HuH-7 (cell line): ENCODE results near the gene SRM.
"Not testable (repeated sequence)": the region's sequence is repeated elsewhere in the genome, so short reads cannot be mapped to it uniquely, and the experiment has no call there.

Source experiments
- DNase-seq: peaks from one replicate; pipeline ENCODE4 v3.0.0; 2011; ENCODE audit warnings: low spot score

Gene SRM

DNA sequence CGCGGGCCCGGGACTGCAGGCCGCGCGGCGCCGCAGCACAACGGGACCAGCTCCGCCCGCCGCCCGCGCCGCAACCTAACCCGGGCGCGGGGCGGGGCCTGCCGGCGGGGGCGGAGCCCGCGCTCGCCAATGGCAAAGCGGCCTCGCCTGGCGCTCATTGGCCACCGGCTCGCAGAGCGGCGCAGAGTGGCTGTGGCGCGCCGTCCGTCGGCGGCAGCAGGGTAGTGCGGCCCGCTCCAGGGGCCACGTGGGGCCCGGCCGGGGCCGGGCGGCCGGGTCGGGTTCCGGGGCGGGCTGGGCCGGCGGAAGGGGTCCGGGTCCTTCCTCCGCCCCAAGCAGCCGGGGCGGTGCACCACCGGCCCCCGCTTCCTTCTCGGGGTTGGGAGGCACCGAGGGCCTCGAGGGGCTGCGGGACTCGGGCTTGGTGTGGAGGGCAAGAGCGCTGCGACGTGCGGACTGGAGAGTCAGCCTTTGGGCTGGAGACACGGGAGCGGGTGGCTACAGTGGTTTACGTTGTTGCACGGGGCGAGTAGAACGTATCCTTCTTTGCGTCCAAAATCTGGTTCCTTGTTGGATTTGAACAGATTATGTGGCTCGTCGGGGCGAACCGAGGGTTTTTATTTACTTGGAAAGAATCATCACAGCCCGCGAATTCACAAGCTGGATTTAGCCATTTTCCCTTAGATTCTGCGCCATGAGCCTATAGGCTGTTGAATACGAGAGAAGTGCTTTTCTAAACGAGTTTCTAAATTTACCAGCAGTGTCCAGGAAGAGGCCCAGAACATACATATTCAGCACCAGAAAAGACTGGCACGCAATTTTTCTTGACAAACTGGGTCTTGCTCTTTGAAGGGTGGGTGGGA is at the start of gene SRM:
Gene SRM, minus strand, starts transcription at position 51 of the 863 bp plus-strand sequence. CDS start 75 bp downstream, outside the sequence.
- peak; percentile 98 for DNase-seq

DNA sequence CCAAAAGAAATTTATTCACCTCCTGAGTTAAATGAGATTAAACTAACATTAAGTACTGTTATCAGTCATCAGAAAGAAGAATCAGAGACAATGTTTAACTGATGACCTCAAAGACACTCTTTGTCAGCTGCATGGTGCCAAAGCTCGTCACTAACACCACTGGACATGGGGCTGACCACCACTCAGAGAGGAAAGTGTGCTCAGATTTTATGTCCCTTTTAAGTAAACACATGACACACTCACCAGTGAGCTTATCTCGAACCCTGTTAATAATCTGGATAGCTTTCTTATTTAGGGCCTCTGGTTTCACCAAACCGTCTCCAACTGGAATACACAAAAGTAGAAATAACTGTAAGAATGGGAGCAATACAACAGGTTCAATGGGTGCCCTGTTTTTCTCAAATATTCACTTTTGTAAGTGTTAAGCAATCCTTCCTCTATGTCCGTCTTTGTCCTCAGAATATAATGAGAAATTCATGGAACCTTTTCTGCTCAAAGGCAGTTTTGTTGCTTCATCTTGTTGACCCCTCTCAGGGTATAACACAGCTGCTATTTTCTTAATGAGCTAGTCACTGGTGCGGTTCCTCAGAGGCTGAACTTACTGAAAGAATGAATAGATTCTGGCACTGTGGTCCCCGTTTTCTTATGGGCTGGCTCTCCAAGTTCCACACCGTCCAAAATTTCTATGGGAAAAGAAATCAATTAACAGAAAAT is 49.4 kb upstream of the SRM start:
- no peak for DNase-seq

DNA sequence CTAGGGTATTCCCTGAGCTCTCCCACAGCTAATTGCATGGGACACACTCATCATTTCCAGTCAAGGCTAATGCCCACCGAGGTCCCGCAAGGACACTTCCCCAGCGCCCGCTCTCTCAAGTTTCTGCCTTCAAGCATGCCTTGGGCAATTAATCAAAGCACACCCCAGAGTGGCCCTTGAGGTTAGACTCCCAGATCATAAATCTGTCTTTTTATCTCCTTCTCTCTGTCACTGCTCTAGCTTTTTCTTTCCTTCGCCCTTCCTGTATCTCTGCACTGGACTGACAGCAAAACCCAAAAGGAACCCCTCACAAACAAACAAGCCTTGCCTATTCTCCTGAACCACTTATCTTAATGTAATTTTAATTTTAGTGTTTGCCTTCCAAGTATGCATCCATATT is 47.8 kb upstream of the SRM start:
- DNase-seq: no peak

DNA sequence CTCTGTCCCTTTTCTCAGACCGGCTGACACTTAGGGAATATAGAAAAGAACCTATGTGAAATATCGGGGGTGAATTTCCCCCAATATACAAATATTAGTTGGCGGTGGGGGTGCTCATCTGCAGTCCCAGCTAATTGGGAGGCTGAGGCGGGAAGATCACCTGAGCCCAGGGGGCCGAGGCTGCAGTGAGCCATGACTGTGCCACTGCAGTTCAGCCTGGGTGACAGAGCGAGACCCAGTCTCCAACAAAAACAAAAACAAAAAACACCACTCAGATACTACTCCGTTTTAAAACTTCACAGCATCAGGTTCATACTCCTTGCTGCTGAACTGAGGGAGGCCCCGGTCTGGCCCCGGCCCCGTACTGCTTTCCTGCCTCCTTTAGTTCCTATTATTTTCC is 45.8 kb upstream of the SRM start:
- DNase-seq: no peak

DNA sequence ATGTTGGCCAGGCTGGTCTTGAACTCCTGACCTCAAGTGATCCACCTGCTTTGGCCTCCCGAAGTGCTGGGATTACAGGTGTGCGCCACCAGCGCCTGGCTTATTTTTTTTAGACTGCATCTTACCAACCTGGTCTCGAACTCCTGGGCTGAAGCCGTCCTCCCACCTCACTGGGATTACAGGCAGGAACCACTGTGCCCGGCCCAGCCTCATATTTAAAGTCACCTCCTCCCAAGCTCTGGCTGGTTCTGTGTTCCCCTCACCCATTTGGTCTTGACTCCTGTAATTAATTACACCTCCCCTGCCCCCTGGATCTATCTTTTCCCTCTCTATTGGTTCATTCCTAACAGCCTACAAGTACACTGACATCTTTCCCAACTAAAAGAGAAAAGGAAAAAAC is 41.5 kb upstream of the SRM start:
- no peak for DNase-seq

DNA sequence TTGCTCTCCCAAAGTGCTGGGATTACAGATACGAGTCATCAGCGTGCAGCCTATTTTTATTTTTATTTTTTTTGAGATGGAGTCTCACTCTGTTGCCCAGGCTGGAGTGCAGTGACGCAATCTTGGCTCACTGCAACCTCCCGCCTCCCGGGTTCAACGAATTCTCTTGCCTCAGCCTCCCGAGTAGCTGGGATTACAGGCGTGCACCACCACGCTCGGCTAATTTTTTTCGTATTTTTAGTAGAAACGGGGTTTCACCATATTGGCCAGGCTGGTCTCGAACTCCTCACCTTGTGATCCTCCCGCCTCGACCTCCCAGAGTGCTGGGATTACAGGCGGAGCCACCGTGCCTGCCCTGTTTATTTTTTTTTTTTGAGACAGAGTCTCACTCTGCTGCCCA is 41.0 kb upstream of the SRM start:
- DNase-seq: not testable (repeated sequence)

DNA sequence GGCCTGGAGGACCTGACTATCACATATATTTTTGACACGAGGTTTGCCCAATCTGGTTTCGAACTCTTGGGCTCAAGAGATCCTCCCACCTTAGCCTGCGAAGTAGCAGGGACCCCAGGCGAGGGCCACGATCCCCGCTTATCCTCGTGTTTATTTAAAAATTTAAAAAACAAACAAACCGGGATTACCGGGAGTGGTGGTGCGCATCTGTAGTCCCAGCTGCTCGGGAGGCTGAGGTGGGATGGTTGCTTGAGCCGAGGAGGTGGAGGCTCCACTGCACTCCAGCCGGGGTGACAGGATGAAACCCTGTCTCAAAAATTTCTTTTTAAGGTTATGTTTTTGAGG is 40.3 kb upstream of the SRM start:
- no peak for DNase-seq

DNA sequence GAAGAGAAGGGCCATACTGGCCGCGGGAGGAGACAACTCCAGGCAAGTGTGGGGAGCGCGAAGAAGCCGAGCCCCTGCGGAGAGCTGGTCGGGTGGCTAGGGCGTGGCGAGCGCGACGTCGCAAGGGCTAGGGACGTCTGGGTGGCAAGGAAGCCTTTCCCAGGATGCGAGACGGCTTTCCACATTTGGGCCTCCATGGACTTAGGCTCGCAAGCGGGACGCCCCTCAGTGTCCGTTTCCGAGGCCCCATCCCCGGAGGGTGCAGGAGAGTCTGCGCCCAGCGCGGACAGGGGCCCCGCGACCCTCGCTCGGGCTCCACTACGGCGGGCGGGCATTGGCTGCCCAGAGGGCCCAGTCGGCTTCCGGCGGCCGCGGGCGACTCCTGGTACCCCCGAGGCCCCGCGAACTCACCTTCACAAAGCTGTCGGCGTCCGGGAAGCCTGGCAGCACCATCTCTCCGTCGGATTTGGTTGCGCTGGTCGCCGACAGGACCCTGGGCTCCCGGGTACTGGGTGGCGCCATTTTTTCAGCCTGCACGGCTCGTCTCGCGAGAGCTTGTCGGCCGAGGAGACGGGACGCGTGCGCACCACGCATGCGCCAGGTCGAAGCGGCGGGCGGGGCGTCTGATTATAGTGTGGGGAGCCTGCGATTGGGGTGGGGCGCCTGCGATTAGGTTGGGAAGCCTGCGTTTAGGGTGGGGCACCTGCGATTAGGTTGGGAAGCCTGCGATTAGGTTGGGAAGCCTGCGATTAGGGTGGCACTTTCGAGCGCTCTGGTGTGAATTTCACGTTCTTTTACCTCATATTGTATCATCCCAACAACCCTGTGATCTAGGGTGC is 39.7 kb upstream of the SRM start, which contains the start of gene EXOSC10:
Gene EXOSC10, minus strand, starts transcription at position 560 of the 839 bp plus-strand sequence. Its CDS starts 38 bp downstream, at position 522.
- DNase-seq: peak; percentile 90

DNA sequence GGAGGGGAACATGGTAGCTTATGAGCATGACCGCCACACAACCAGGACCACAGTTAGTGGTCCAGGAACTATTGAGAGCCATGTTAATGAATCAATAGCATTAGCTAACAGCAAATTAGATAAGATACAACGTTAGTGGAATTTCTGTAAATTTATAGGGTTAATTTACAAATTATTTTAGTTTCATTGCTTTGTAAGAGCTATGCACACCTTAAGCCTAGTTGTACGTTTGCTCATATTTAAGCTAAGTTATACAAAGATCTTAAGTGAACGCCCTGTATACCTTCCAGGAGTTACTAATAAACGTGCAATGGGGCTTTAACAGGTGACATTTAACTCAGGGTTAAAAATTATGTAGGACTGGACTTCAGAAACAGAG is 39.1 kb upstream of the SRM start:
- no peak for DNase-seq

DNA sequence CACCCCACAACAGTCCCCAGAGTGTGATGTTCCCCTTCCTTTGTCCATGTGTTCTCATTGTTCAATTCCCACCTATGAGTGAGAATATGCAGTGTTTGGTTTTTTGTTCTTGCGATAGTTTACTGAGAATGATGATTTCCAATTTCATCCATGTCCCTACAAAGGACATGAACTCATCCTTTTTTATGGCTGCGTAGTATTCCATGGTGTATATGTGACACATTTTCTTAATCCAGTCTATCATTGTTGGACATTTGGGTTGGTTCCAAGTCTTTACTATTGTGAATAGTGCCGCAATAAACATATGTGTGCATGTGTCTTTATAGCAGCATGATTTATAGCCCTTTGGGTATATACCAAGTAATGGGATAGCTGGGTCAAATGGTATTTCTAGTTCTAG is 24.0 kb upstream of the SRM start:
- not testable (repeated sequence) for DNase-seq

DNA sequence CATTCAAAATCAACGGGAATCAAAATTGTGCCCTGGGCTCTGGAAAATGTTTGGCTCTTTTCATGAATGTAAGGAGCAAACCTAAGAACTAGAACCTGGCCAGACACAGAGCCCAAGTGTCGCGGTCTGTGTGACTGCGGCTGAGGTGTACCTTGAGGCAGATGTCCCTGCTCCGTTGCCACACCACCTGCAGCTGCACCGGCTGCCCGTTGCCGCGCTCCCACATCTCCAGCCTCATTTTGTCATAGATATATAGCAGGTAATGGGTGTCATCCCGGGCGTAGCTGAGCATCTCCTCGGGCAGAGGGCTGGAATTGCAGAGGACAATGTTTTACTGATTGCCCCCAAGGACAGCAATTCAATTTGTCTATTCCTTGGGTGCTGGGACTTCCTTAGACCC is 21.1 kb upstream of the SRM start:
- DNase-seq: no peak

DNA sequence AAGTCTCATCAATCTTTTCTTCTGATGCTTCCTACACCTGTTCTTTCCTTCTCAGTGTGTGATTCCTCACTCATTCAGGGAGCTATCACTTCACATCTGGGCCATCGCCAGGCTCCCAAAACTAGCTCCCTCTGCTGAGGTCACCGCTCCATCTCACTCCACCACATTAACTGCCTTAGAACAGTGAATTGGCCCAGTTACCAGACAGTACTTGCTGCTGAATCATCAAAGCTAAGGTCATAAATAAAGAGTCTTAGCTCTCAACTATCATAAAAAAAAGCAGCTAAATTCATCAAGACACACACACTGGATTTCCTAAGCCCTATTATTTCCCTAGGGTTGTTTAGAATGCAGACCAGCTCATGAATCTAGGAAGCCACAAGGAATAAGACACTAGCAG is 18.8 kb upstream of the SRM start:
- DNase-seq: no peak

DNA sequence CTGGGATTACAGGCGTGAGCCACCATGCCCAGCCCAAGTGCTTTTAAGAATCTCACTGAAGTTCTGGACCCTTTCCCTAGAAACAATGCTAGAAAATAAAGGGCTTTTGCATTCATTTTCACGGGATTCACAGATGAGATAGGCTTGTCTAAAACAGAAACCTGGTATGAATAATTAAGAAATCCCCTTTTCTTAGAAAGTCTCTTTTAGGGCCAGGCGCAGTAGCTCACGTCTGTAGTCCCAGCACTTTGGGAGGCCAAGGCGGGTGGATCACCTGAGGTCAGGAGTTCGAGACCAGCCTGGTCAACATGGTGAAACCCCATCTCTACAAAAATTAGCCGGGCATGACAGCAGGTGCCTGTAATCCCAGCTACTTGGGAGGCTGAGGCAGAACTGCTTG is 13.6 kb upstream of the SRM start:
- DNase-seq: not testable (repeated sequence)

DNA sequence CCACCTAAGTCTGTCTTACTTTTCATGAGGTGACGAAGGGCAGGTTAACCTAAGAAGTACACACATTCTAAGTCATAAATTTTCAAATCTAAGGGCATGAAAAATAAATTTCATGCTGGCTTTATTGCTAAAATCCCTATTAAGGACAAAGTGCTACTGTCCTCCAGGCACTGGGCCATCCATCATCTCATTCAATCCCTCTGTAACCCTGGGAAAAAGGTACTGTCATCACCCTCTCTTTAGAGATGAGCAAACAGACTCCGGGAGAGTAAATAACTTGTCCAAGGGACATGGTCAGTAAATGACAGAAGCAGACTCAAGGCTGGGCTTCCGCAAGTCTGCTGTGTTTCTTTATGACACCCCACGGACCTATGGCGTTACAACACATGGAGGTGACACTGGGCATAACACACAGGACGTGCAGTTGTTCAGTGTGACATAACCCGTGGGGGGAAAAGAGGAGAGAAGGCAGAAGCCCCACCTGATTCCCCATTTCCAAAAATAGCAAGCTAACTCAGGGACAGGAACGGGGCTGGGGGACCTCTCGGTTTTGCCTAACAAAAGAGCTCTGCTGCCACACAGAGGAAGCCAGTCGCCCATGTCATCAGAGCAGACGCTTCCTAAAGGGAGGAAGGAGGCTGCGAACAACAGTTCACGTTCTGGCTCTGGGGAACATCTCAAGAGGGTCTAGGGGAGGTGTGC is 12.5 kb upstream of the SRM start:
- DNase-seq: no peak

DNA sequence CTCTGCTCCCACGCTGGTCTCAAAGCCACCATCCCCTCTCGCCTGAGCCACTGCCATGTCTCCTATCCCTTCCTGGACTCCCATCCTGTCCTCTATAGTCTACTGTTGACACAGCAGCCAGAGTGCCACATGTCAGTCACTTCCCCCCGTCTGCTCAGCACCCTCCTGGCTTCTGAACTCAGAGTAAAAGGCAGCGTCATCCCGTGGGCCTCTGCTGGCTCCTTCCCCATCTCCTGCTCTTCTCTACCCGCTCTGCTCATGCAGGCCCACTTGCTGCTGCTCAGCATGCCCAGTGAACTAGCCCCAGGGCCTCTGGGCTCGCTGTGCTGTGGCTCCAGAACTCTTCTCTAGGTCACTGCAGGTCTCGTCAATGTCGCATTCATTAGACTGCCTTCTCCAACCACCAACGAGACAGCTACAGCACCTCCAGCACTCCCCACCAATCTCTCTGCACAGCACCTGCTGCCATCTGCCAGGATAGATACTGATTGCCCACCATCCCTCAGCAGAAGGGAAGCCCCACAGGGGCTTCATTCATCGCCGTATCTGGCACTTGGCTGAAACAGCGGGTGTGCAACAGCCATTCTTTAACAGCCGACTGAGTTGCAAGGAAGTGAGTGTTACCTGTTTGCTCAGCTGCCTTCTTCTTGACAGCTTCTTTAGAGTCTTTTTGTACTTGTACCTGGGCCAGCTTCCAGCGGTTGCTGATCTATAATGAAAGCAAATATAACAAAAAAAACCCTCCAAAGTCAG is 11.8 kb upstream of the SRM start:
- no peak for DNase-seq

DNA sequence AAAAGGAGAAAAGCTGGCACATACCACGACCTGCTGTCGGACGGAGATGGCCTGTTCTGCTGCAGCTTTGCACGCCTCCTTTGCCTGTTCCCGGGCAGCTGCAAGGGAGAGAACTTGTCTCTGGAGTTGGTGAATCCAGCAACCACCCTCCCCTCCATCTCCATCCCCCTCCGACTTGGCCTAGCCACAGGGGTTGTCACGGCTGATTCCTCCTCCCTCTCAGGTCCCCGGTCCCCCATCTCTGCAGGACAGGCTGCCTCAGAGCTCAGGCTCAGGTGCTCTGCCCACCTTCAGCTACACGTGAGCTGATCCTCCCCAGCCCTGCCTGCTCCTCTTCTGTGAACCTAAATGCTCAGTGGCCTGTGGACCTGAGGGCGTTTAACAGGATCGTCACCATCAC is 11.1 kb upstream of the SRM start:
- DNase-seq: no peak

DNA sequence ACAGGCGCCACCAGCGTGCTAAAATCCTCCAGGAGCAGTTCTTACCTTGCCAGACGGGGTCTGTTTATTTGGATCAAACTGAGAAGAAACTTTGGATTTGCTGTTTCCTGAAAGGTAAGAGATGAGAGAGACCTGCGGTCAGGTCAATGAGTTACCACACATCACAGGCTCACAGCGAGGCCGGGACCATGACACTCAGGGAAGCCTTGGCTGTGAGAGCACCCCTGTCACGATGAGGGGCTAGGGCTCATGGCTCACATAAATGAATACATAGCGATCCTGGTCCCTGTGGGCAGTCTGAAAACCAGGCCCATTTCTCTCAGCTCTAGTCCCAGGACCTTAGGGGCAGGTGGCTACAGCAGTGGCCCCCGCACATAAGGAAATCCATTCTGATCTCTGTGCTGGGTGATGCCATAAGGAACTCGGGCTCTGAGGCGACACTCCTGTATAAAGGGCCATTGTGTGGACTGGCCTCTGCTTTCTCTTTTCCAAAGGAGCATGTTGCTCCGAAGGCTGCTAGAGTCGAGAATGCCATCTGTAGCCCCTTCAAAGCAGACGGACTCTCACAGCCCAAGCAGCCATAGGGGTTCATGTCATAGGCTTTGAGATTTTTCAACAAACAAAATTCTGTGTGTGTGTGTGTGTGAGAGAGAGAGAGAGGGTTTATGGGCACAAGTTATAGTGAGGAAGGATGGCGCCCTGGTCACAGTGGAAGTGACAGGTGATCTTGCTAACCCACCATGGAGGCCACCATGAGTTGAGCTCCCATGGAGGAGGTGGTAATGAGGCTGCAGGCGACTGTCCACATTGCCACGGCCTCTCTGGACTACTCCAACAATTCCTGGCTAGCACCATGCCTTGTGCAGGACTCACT is 9.0 kb upstream of the SRM start:
- DNase-seq: no peak

DNA sequence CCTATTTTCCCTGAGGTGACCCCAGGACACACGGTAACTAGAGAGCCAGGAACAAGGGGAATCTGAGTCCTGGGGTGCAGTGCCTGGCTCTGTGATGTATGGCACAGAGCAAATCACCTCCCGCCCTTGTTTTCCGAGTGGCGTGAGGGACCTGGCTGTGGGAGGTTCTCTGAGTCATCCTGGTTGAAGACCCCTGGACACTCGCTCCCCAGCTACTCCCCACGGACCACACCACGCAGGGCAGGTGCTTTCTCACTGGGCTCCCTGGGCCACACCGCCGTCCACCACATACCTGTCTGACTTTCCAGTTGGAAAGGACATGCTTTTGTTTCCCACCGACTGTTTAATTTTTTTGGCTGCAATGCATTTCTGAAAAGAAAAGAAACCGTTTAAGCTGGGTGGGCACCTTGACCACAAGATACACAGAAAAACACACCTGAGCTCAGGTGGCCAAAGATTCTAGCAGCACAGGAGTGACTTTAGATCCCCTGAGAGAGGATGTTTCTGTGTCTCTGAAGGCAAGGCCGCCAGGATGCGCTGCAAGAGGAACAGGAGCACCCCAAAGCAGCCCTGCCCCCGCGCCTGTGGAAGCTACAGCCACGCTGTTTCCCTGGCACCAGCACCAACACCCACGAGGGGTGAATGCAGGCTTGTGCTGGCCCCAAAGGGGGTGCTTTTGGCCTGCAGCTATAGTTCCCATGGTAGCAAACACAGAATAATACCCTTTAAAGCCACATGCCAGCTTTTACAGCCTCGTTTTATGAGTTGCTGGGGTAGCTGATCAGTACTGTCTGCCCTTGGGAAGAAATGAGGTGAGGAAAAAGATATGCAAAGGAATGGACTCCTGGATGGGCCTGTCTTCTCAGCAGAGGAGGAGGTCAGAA is 8.1 kb upstream of the SRM start:
- no peak for DNase-seq

DNA sequence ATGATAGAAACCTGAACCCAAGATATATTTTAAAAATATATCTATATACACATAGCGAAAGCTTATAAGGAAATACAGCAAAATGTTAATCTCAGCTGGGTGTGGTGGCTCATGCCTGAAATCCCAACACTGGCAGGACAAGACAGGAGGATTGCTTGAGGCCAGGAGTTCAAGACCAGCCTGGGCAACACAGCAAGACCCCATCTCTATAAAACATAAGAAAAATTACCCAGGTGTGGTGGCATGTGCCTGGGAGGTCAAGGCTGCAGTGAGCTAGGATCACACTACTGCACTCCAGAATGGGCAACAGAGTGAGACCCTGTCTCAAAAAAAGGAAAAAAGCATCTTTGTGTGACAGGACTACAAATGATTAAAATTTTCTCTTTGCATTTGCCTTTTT is 6.0 kb upstream of the SRM start:
- DNase-seq: no peak
